GM18526 (cell line): ENCODE results near the gene PDE8A.

Experiments
- POLR2A ChIP-seq: IDR thresholded peaks from 3 replicates; pipeline ENCODE4 v1.6.1; 2011; ENCODE audit not compliant: insufficient read length; ENCODE audit errors: extremely low read depth

PDE8A gene

DNA sequence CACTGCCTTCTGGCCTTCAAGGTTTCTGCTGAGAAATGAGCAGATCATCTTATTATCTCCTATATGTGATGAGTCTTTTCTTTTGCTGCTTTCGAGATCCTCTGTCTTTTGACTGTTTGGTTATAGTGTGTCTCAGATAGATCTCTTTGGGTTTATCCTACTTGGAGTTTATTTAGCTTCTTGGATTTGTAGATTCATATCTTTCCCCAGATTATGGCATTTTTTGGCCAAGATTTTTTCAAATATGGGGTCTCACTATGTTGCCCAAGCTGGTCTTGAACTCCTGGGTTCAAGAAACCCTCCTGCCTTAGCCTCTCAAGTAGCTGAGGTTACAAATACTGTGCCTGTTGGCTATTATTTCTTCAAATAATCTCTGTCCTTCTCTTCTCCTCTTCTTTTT lies 150.3 kb downstream of the PDE8A start:
- TF ChIP-seq POLR2A = no peak

DNA sequence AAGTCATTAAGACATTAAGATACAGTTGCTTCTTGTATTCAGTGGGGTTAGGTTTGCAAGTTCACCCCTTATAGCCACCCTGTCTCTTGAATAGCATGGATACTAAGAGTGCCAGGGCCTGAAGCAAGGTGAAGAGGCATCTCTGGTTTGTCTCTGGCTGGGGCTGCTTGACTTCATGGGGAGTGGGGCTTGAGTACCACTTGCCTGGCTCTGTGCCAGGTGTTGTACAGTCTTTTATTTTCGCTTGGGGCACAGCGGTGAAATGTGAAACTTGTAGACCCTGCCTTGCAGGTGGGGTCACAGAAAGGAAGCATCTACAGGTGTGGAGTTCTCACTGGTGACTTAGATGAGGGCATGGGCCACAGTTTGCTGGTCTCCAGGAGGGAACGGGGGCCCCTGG lies 152.1 kb downstream of the PDE8A start:
- TF ChIP-seq POLR2A = no peak

DNA sequence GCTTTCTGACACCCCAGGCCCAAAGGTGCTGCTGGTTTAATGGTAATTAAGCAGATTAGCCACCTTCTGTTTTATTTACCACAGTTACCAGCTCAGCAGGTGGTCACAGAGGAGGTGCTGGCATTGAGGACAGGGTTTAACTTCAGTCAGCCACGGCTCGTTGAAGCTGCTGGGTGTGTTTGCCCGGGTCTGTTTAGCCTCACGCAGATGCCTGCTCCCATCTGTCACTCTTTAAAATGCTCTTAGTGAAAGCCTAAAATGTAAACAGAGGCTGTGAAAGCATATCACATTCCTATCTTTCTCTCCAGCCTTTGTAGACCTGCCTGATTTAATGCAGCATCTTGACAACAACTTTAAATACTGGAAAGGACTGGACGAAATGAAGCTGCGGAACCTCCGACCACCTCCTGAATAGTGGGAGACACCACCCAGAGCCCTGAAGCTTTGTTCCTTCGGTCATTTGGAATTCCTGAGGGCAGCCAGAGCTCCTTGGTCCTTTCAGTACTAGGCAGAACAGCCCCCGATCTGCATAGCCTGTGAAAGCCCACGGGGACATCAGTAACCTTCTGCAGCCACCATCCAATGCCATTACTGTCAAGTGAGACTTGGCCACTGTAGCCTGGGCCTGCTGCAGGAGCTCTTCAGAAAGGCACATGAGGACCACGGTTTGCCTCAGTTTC lies 156.0 kb downstream of the PDE8A start:
- no peak for TF ChIP-seq POLR2A

DNA sequence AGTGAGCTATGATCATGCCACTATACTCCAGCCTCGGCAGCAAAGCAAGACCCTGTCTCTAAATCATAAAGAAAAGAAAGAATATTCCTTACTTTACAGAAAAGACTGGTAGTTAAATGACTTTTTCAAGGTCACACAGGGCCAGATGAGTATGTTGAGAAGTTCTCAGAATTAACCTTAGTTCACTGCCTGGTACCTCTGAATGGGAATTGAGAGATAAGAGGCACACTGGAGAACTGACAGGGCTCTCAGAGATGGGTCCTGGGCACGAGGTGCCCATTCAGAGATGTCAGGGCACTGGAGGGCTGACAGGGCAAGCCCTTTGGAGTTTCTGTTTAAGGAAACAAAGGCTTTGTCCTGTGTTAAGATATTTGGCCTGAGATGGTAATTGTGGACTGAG lies 157.7 kb downstream of the PDE8A start:
- no peak for TF ChIP-seq POLR2A

DNA sequence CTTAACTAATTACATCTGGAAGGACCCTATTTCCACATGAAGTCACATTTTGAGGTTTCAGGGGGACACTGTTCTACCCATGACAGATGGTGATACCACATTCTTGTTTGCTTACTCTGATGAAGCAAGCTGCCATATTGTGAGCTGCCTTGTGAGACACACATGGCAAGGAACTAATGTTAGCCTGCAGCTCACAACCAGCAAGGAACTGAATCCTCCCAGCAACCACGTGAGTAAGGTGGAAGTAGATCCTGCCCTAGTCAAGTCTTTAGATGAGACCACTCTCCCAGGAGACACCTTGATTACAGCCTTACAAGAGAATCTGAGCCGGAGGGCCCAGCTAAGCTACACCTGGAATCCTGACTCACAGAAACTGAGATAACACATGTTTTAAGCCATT lies 160.1 kb downstream of the PDE8A start:
- TF ChIP-seq POLR2A = no peak

DNA sequence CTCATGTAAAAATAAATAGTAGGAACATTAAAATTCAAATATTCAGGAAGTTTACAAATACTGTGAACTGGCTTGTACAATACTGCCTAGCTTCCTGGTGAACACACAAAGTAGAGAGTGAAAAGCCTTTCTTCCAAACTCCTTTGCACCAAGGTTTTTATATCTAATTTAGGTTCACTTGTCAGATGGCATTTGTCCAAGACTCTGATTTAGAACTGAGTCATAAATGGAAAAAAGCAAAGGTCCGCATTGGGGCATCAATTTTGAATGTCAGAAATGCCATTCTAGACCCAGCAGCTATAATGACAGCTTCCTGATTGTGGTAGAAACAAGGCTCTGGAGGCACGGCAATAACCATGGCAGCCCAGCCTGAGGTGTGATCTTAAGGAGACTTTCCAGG lies 160.7 kb downstream of the PDE8A start:
- TF ChIP-seq POLR2A = no peak

DNA sequence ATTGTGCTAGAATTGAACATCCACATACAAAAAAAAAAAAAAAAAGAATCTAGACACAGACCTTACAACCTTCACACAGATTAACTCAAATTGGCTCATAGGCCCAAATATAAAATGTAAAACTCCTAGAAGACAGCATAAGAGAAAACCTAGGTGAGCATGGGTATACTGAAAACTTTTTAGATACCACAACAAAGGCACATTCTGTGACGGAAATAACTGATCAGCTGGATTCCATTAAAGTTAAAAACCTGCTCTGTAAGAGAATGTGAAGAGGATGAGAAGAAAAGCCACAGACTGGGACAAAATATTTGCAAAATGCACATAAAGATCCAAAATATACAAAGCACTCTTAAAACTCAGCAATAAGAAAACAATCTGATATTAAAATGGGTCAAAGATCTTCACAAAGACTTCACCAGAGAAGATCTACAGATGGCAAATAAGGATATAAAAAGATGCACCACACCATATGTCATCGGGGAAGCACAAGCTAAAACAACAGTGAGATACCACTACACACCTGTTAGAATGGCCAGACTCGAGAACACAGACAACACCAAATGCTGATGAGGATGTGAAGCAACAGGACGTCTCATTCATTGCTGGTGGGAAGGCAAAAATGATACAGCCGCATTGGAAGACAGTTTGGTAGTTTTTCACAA lies 167.9 kb downstream of the PDE8A start:
- no peak for TF ChIP-seq POLR2A

DNA sequence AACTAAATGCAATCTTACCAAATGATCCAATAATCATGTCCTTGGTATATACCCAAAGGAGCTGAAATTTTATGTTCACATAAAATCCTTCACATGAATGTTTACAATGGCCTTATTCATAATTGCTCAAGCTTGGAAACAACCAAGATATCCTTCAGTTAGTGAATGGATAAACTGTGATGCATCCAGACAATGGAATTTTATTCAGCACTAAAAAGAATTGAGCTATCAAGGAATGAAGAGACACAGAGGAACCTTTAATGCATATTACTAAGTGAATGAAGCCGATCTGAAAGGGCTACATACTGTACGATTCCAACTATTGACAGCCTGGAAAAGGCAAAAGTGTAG lies 168.4 kb downstream of the PDE8A start:
- no peak for TF ChIP-seq POLR2A

DNA sequence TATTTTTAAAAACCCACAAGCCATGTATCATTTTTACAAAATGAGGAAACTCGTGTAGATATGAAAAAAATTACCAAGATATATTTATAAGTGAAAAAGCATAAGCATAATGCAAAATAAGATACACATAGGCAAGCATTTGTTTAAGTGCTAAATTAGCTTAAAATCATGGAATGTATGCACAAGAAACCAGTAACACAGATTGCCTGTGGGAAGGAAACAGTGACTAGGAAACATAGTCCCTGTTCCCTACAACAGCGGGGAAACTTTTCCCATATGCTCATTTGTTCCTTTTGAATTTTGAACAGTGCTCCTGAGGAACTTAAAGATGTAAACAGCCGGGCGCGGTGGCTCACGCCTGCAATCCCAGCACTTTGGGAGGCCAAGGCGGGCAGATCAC lies 169.5 kb downstream of the PDE8A start:
- no peak for TF ChIP-seq POLR2A

DNA sequence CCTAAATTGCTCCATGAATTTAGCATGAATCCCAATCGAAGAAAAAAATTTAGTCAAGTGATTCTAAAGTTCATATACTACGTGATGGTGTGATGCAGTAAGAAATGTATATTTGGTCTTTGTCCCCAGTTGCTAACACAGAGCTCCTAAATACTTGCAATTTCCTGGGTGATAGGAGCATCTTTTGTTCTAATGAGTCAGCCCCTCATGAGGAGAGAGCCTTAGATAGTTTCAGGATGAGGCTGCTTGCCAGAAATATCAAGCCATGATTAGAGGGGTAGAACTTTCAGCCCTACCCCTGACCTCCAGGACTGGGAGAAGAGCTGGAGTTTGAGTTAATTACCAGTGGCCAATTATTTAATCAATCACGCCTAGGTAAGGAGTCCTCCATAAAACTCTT lies 170.2 kb downstream of the PDE8A start:
- no peak for TF ChIP-seq POLR2A

DNA sequence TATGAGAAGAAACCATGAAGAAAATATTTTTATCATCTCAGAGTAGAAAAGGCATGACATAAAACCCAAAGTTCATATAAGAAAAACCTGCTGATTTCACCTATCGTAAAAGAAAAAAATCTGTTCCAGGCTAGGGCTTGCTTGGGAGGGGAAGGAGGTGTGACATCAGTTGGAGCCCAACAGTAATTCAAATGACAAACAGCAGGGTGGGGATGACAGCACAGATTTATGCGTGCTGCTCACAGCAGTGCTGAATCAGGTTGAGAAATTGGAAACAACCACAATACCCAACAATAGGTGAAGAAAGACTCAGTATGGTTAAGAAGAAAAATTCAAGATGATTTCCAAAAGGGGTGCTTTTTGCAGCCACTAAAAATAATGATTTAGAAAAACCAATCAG lies 172.4 kb downstream of the PDE8A start:
- TF ChIP-seq POLR2A = no peak

DNA sequence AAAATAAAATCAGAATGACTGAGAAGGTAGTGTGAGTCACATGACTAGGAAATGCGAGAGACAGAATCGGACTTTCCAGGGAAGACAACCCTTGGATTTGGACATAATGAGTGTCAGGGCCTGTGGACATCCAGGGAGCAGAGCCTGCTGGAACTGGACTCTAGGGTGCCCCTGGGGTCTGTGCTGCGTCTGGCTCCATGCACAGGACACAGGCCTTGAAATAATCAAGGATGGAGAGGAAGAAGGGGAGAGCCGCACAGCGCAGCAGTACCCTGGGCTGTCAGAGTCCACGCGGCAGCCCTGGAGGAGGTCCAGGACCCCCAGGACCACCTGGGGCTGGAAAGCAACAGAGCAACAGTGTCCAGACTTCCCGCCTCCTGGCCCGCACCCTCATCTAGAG lies 173.7 kb downstream of the PDE8A start:
- no peak for TF ChIP-seq POLR2A

DNA sequence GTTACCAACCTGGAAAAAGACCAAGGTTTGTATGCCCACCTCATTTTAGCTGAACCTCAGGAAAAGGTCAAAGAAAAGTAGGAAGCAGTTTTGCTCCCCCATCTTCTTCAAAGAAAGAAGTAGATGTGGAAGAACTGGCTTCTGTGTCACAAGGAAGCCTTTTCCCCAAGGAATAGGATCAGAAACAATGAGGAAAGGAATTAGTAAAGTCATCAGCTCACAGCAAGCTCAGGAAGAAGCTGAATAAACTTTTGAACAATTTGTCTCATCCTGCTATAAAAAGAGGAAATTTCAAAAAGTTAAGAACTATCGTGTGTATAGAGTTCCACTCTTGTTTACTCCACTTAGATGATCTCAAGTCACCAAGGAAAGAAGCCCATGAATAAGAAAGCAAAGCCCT lies 174.2 kb downstream of the PDE8A start:
- TF ChIP-seq POLR2A = no peak

DNA sequence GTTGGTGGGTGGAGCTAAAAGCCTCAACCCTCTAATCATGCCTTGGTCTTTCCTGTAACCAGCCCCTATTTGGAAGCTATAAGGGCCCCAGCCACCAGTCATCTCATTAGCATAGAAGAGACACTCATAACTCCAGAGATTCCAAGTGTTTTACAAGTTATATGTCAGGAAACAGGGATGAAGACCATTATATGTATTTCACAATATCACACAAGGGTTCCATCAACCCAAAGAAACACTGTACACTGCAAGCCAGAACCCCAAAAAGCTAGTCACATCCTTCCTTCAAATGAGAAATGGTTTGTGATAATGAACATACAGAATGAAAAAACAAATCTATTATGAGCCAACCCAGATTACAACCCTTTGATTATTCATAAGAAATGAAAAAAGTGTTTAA lies 175.7 kb downstream of the PDE8A start:
- TF ChIP-seq POLR2A = no peak

DNA sequence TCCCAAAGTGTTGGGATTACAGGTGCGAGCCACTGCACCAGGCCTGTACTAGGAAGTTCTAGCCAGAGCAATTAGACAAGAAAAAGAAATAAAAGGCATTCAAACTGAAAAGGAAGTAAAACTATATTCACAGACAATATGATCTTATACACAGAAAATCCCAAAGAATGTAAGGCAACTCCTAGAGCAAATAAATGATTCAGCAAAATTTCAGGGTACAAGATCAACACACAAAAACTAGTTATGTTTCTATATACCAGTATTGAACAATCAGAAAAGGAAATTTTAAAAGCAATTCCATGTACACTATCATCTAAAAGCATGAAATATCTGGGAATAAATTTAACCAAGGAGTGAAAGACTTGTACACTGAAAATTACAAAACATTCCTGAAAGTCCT lies 180.6 kb downstream of the PDE8A start:
- no peak for TF ChIP-seq POLR2A

DNA sequence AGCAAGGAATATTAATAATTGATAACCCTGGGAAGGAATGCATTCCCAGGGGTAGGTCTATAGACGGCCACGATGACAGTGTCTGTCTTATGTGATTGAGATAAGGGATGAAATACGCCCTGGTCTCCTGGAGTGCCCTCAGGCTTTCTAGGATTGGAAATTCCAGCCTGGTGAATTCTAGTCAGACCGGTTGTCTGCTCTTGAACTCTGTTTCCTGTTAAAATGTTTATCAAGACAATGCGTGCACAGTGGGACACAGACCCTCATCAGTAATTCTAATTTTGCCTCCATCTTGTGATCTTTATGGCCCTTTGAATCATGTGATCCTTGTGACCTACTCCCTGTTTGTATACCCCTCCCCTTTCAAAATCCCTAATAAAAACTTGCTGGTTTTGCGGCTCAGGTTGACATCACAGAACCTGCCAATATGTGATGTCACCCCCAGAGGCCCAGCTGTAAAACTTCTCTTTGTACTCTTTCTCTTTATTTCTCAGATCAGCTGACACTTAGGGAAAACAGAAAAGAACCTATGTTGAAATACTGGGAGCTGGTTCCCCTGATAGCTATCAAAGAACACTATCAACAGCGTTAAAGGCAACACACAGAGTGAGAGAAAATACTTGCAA lies 183.3 kb downstream of the PDE8A start:
- no peak for TF ChIP-seq POLR2A

DNA sequence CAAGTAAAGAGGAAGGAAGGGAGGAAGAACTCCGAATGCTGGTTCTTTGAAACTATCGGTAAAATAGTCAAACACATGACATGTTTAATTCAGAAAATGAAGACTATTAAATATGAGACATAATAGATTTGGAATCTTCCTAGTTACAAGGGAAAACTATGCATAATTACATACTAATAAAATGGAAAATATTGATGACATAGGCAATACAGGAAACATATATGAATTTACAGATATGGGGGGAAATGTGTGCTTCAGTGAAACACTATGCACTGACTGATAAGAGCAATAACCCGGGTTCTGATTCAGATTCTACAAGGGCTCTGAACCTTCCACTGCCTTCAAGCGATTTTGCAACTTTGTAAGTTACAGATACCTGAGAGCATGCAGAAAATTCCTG lies 185.9 kb downstream of the PDE8A start:
- TF ChIP-seq POLR2A = no peak
